HG03565 (cell line): ENCODE measurements around the gene VTN.

ENCODE experiments used
- ATAC-seq: cut with Tn5 transposase; IDR thresholded peaks from one replicate; pipeline ENCODE4 v1.9.1; 2021; ENCODE audit warnings: mild to moderate bottlenecking, moderate library complexity; ENCODE audit not compliant: unreplicated experiment

VTN gene

GRCh38 chr17:28370744-28371103, 617 bp upstream of the VTN start:
- no peak for ATAC-seq

GRCh38 chr17:28369684-28370034, 448 bp downstream of the VTN start:
- no peak for ATAC-seq

GRCh38 chr17:28368915-28369683, 1.0 kb downstream of the VTN start:
- no peak for ATAC-seq

- no peak for ATAC-seq
Measured at GRCh38 chr17:28368306-28368831, 1.7 kb downstream of the VTN start.

DNA sequence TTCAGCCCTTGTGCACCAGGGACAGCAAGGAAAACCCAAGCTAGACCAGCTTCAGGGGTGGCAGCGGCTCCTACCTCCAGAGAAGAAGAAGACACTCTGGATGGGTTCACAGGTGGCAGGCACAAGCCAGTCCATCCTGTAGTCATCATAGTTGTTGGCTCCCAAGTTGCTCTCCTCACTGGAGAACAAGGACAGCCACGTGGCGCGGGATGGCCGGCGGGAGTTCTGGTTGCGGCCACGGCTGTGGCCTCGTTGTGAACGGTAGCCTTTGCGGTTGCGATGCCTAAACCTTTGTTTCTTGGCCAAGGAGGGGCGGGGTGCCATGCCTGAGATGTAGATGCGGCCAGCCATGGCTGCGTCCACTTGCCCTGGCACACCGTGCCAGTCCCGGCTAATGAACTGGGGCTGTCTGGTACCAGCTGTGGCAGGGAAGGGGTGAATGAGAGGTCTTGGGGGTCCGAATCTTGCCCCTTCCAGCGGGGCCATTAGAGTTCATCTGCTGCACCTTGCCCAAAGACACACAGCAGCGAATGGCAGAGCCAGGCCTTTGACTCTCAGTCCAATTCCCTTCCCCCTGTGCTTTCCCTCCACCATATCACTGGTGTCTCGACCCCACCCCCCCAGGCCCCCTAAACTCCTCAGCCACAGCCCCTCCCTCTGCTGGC, 2.3 kb downstream of the VTN start:
- no peak for ATAC-seq

DNA sequence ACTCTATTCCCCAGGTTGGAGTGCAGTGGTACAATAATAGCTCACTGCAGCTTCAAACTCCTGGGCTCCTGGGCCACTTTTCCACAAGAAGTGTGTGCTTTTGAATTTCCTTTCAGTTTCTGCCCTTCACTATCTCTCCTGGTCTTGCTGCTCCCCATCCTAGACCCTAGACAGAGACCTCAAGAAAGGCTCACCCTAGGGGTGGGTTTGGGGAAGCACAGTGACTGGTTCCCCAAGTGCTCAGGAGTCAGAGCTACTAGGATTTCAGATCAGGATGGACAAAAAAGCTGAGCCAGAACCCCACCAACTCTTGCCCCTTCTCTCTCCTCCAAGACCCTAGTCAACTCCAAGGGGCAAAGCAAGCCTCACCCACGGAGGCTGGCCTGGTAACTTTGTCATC, 3.5 kb downstream of the VTN start:
- no peak for ATAC-seq

DNA sequence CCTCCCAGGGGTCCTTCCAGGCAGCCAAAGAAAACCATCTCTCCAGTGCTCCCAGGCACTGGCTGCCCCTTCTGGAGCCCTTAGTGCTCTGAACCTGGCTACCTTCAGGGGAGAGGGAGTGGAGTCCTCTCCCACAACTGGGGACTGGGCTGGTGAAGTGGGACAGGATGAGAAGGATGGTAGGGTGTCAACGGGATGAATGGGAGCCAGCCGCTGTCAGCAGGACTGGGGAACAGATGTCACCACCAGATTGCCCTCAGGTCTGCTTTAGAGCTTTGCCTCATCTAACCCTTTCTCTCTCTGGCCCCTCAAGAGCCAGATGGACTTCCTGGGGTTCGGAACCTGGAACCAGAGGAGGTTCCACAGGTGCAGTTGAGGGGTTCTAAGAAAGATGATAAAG, 4.6 kb downstream of the VTN start:
- no peak for ATAC-seq

DNA sequence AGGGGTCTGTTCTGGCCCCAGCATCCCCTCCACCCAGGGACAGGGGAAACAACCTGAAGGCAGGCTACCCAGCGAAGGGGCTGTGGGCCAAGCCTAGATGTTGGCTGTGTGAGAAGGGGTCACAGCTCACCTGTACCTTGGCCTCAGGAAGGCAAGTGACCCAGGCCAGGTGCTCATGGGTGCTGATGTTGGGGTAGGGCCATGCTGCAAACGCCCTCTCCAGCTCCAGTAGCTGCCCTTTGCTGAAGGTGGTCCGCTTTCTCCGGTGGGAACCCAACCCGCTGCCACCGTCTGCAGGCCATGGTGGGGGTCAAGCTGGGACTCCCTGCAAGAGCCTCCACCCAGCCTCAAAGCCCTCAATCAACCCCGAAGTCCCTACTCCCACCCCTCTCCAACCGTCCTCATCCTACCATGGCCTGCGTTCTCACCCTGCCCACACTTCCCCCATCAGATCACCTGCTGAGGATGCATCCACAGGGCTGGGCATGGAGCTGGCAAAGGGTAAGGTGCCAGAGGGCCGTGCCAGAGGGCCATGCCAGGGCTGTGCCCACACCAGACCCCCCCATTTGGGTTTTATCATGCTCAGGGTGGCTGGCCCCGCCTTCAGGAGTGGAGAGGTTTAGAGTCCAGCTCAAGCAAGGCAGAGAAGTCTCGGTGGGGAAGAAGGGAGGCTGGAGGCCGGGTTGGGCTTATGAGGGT, 5.3 kb downstream of the VTN start, which contains the start of gene SEBOX:
Gene SEBOX (minus strand): TSS at position 535 of the 699 bp plus-strand sequence. CDS start 48 bp downstream, at position 487.
- ATAC-seq: no peak

DNA sequence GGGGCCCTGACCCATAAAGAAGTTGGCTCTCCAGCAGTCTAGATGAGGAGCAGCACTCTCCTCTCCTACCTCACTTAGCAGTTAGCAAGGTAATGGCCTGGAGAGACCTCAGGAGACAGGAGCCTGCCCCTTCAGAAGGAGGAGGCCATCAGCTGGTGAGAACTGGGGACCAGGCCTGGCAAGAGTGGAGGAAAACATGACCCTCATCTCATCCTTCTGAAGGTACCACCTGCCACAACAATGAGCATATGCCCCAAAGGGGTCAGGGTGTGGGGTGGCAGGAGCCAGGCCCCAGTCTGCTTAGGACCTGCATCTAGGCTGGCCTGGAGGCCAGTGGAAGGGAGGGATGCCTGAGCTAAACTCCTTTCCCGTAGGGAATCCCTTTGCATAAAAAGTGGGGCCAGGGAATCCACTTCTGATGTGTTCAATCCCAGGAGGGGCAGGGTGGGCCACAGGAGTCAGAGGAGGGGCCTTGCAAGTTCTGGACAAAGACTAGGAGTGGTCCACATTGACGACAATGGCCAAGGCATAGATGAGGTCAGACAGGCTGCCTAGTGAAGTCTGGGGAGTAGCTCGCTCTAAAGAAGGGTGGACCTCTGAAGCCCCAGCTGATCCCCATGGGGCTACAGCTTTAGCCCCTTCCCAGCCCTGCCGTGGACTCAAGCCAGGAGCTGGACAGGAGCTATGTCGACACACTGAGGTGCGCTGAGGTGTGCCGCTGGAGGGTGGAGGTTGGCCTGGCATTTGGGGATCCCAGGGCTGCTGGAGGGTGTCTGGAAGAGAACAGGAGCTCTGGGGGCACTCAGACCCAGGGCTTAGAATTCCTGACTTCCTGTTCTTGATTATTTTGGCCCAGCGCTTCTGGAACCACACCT, 6.1 kb downstream of the VTN start:
- ATAC-seq: no peak

- ATAC-seq: no peak
Measured at GRCh38 chr17:28363186-28363585, 6.9 kb downstream of the VTN start.

DNA sequence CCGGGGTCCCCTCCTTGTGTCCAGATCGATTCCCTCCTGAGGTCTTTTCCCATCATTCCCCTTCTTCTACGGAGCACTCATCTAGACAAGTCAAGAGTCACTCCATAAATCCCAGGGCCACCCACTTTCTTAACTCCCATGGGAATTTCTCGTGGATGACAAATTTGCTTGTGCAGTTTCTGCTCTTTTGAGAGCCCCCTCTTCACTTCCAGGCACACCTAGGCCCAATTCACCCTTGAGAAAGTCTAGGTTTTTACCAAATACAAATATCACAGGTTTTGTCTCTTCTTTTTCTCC, 12.3 kb downstream of the VTN start:
- no peak for ATAC-seq

DNA sequence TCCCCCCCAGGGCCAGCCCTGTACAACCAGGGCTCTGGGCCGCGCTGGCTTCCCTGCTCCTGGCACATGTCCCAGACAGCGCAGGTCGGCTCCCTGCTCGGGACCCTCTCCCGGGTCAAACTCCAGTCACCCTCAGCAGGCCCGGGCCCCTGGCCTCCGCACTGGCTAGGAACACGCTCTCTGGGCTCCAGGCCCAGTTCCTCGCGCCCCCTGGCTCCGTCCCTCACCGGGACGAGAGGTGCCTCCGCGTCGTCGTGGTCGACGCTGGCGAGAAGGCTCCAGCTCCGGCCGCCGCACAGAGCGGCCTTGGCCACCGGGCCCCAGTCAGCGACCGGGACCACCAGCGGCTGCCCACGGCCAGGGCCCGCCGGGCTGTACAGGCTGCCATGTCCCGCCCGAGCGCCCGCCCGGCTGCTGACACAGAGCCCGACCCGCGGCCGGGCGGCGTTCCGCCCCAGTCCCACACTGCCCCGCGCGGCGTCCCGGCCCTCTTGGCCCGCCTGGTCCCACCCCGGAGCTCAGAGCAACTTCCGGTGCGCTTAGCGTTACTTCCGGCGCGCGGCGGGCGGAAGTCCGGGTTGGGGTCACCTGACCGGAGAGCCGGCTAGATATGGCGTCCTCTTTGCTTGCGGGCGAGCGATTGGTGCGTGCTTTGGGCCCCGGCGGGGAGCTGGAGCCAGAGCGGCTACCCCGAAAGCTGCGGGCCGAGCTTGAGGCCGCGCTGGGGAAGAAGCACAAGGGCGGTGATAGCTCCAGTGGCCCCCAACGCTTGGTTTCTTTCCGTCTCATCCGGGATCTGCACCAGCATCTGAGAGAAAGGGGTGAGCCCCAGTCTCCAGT, 12.8 kb downstream of the VTN start, which contains the start of gene POLDIP2:
Gene POLDIP2 (minus strand): TSS at position 467 of the 840 bp plus-strand sequence. CDS start 79 bp downstream, at position 388.
- ATAC-seq: peak; percentile 87

GRCh38 chr17:28350271-28350670, 19.8 kb downstream of the VTN start:
- no peak for ATAC-seq

DNA sequence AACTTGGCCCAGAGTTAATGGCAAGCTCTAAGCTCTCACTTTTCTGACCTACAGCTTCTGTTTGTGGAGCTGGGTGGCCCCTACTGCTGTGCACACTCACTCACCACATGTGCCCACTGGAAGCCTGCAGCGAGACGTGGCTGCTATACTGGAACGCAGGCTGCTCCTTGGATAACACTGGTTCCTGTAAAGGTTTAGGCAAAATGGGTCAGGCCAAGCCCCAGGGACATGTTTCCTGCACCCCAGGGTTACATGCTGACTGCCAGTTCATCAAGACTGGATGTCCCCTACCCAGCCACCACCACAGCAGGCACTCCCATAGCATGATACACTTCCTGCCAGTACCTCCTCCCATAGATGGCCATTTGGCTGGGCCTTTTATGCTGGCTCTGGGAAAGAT, 21.1 kb downstream of the VTN start:
- no peak for ATAC-seq

GRCh38 chr17:28347261-28347891, 22.7 kb downstream of the VTN start:
- no peak for ATAC-seq

- ATAC-seq: no peak
Measured at GRCh38 chr17:28346746-28347246, 23.3 kb downstream of the VTN start.

DNA sequence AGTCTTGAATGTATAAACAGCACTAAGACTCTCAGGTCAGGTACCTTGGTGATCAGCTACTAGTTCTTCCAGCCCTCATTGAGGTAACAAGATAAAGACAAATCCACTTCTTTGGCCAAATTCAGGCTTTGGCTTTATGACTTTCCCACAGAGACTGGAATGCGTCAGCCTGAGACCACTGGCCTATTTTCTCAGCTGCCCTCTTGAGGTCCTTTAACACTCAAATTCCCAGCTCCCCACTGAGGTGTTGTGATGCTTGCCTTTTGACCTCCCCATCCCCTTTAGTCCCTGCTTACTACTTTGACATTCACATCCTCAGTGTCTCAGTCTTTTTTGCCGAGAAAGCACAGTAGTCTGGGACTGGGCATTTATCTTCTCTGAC, 23.9 kb downstream of the VTN start:
- no peak for ATAC-seq

DNA sequence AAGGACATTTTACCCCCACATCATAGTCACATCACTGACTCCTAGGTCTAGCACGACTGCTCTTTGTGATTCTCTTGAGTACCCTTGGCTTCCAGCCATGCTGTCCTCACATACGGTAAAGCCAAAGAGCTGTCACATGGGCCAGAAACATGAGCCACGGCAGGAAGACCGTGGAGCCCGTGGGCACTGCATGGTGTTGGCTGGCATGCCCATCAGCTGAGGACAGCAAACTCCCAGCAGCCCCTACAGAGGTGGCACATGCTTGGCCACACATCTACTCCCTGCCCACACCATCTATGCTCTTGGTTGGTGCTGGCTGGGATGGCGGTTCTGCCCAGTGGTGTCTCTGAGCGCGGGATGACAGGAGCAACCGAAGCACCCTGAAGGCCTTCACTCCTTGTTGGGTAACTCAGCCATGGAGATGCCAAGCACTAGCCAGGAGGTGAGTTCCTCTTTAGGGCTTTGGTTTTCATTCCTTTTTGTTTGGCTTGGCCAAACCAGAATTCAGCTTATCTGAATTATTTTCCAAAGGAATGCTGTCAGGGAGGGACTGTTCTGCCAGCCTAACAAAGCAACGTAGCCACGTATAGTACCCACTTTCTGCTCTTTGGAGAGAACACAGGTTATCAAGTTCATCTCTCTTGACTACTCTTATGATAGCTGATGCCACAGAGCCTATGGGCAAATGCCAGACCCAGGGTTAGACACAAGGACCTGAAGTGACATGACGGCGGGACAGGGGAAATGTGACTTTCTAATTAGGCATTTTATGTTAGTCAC, 24.5 kb downstream of the VTN start:
- no peak for ATAC-seq
